GM23248 (cell line): Measurements from ENCODE around the gene TIMM44.

ENCODE experiments used
- EZH2 ChIP-seq: fragments of 200-600 bp; sonication (generic); IDR thresholded peaks from 2 replicates; pipeline ENCODE4 v1.6.1; 2018; ENCODE audit warnings: antibody characterized with exemption, mild to moderate bottlenecking; ENCODE audit not compliant: insufficient read depth, poor library complexity, severe bottlenecking
- EZH2phosphoT487 ChIP-seq: fragments of 200-600 bp; sonication (generic); IDR thresholded peaks from 2 replicates; pipeline ENCODE4 v1.6.1; 2018; ENCODE audit warnings: antibody characterized with exemption, moderate library complexity, mild to moderate bottlenecking, low read depth; ENCODE audit not compliant: insufficient read depth

DNA sequence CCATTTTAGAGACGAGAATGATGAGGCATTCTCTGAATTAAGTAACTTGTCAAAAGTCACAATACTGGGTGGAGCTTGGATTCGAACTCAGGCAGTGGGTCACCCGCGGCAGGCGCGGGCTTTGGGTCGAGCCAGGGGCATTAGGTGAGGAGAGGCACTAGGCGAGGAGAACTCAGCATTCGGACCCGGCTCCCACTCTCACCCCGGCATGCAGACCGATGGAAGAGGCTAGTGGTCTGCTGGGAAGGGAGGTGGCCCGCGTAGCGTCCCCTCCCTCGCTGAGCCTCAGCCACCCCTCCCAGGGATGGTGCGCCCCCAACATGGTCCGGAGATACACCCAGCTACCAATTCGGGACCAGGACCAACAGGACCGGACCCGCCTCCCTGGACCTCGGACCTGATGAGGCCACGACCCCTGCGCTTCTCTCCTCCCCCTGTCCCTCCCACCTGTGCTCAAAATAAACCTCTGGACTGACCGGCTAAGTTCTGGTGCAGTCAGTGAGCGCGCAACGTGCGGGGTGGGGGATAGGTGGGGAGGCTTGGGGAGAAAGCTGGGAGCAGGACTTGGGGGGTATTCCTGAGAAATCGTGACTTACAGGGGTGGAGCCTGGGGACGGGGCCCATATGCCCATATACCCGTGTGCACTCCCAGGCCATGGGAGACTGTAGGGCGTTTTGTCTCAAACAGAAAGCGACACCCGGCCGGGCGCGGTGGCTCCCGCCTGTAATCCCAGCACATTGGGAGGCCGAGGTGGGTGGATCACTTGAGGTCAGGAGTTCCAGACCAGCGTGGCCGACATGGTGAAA is 24.6 kb downstream of the TIMM44 start:
- no peak for TF ChIP-seq EZH2
- no peak for TF ChIP-seq EZH2phosphoT487
